OCI-LY1 (cell line): Measurements from ENCODE around the gene VPS39.

Experiments
- CTCF ChIP-seq: fragments of 200-600 bp; sonication (generic), shearing (Covaris generic); IDR thresholded peaks from 2 replicates; pipeline ENCODE4 v1.5.1; 2017; ENCODE audit warnings: mild to moderate bottlenecking, antibody characterized with exemption, low read length, moderate library complexity, mixed read lengths
- EZH2 ChIP-seq: fragments of 200-600 bp; sonication (generic), shearing (Covaris generic); IDR thresholded peaks from 2 replicates; pipeline ENCODE4 v1.8.0; 2017; ENCODE audit warnings: borderline replicate concordance, mixed run types, mild to moderate bottlenecking, antibody characterized with exemption, low read length, moderate library complexity, mixed read lengths

- TF ChIP-seq CTCF (no peak), EZH2 (no peak)
These were observed 44.1 kb downstream of the VPS39 start for GRCh38 chr15:42163947-42164550.
